Measurements from ENCODE around the gene MXRA8.

GRCh38 chr1:1313500-1314236 is 44.7 kb downstream of the MXRA8 start:
- TF ChIP-seq, protein P1, sequence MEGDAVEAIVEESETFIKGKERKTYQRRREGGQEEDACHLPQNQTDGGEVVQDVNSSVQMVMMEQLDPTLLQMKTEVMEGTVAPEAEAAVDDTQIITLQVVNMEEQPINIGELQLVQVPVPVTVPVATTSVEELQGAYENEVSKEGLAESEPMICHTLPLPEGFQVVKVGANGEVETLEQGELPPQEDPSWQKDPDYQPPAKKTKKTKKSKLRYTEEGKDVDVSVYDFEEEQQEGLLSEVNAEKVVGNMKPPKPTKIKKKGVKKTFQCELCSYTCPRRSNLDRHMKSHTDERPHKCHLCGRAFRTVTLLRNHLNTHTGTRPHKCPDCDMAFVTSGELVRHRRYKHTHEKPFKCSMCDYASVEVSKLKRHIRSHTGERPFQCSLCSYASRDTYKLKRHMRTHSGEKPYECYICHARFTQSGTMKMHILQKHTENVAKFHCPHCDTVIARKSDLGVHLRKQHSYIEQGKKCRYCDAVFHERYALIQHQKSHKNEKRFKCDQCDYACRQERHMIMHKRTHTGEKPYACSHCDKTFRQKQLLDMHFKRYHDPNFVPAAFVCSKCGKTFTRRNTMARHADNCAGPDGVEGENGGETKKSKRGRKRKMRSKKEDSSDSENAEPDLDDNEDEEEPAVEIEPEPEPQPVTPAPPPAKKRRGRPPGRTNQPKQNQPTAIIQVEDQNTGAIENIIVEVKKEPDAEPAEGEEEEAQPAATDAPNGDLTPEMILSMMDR (IDR thresholded peaks at IDR 0.05) = no peak
- no peak for TF ChIP-seq POLR2A (IDR thresholded peaks at IDR 0.05)
